ENCODE measurements around the gene PLCL2.

- TF ChIP-seq POLR2A (IDR thresholded peaks at IDR 0.05; ENCODE audit: low read depth, low read length) (no peak), POLR2AphosphoS5 (IDR thresholded peaks at IDR 0.05; ENCODE audit: low read depth, low read length) (no peak), TAF1 (IDR thresholded peaks at IDR 0.05; ENCODE audit: low read depth, low read length) (no peak), SPI1 (IDR thresholded peaks at IDR 0.05; ENCODE audit: low read depth, low read length) (no peak), POU2F2 (IDR thresholded peaks at IDR 0.05; ENCODE audit: low read depth, low read length) (no peak), PAX5 (IDR thresholded peaks at IDR 0.05; ENCODE audit: insufficient read depth, low read length, severe bottlenecking) (no peak)
Observed at GRCh38 chr3:16918683-16919025, 33.9 kb downstream of the PLCL2 start.
